Measurements from ENCODE around the gene B3GAT2.

Gene B3GAT2

GRCh38 chr6:70863343-70863742, 93.5 kb downstream of the B3GAT2 start:
- no peak for TF ChIP-seq POLR2A (IDR thresholded peaks at IDR 0.05; ENCODE audit: extremely low read depth, insufficient read length)
- no peak for TF ChIP-seq MYC (IDR thresholded peaks at IDR 0.05; ENCODE audit: low read depth, low read length)
- no peak for TF ChIP-seq MAX (IDR thresholded peaks at IDR 0.05; ENCODE audit: low read depth, low read length)
- TF ChIP-seq CTCF (IDR thresholded peaks at IDR 0.05; ENCODE audit: low read depth, low read length), result no peak

GRCh38 chr6:70860920-70861319, 95.9 kb downstream of the B3GAT2 start:
- DNase-seq (ENCODE audit: low read depth), result no peak
- TF ChIP-seq CTCF (IDR thresholded peaks at IDR 0.05; ENCODE audit: low read depth, low read length) (no peak), POLR2A (IDR thresholded peaks at IDR 0.05; ENCODE audit: extremely low read depth, insufficient read length) (no peak), MAX (IDR thresholded peaks at IDR 0.05; ENCODE audit: low read depth, low read length) (no peak), MYC (IDR thresholded peaks at IDR 0.05; ENCODE audit: low read depth, low read length) (no peak)
- H3K4me3 ChIP-seq (ENCODE audit: low read depth, low read length), result no peak overlapping the region

More at GRCh38 chr6:70863343-70863742, 93.5 kb downstream of the B3GAT2 start:
- no peak overlapping the region for H3K4me3 ChIP-seq (ENCODE audit: low read depth, low read length)
- no peak for DNase-seq (ENCODE audit: low read depth)

GRCh38 chr6:70860045-70860444, 96.8 kb downstream of the B3GAT2 start:
- H3K4me3 ChIP-seq (ENCODE audit: low read depth, low read length), result no peak overlapping the region
- TF ChIP-seq MYC (IDR thresholded peaks at IDR 0.05; ENCODE audit: low read depth, low read length), result no peak
- TF ChIP-seq POLR2A (IDR thresholded peaks at IDR 0.05; ENCODE audit: extremely low read depth, insufficient read length), result no peak
- TF ChIP-seq CTCF (IDR thresholded peaks at IDR 0.05; ENCODE audit: low read depth, low read length), result no peak
- no peak for TF ChIP-seq MAX (IDR thresholded peaks at IDR 0.05; ENCODE audit: low read depth, low read length)
- no peak for DNase-seq (ENCODE audit: low read depth)

- H3K4me3 ChIP-seq (ENCODE audit: low read depth, low read length), result no peak overlapping the region
- TF ChIP-seq MYC (IDR thresholded peaks at IDR 0.05; ENCODE audit: low read depth, low read length) (no peak), CTCF (IDR thresholded peaks at IDR 0.05; ENCODE audit: low read depth, low read length) (no peak), POLR2A (IDR thresholded peaks at IDR 0.05; ENCODE audit: extremely low read depth, insufficient read length) (no peak)
- DNase-seq (ENCODE audit: low read depth), result no peak
These were observed 99.3 kb downstream of the B3GAT2 start for GRCh38 chr6:70857387-70858077.

GRCh38 chr6:70852667-70853246, 104.1 kb downstream of the B3GAT2 start:
- no peak for DNase-seq (ENCODE audit: low read depth)
- no peak overlapping the region for H3K4me3 ChIP-seq (ENCODE audit: low read depth, low read length)
- TF ChIP-seq POLR2A (IDR thresholded peaks at IDR 0.05; ENCODE audit: extremely low read depth, insufficient read length) (no peak), MYC (IDR thresholded peaks at IDR 0.05; ENCODE audit: low read depth, low read length) (no peak), CTCF (IDR thresholded peaks at IDR 0.05; ENCODE audit: low read depth, low read length) (no peak), MAX (IDR thresholded peaks at IDR 0.05; ENCODE audit: low read depth, low read length) (no peak)
